GM12891 (cell line): Measurements from ENCODE around the gene SPNS3.

Experiments
- PAX5 ChIP-seq: IDR thresholded peaks from 2 replicates; pipeline ENCODE4 v1.6.1; 2011; ENCODE audit warnings: low read length, moderate library complexity, mild to moderate bottlenecking; ENCODE audit not compliant: insufficient read depth, severe bottlenecking
- POLR2A ChIP-seq: IDR thresholded peaks from 2 replicates; pipeline ENCODE4 v1.6.1; 2011; ENCODE audit warnings: low read depth, low read length, control low read depth
- POLR2AphosphoS5 ChIP-seq: IDR thresholded peaks from 2 replicates; pipeline ENCODE4 v1.6.1; 2011; ENCODE audit warnings: low read depth, low read length, control low read depth
- POU2F2 ChIP-seq: IDR thresholded peaks from 2 replicates; pipeline ENCODE4 v1.6.1; 2011; ENCODE audit warnings: low read depth, mild to moderate bottlenecking, control low read depth, low read length, moderate library complexity
- SPI1 ChIP-seq: IDR thresholded peaks from 2 replicates; pipeline ENCODE4 v1.6.1; 2011; ENCODE audit warnings: low read depth, low read length, control low read depth
- TAF1 ChIP-seq: IDR thresholded peaks from 2 replicates; pipeline ENCODE4 v1.6.1; 2011; ENCODE audit warnings: low read depth, low read length, control low read depth

DNA sequence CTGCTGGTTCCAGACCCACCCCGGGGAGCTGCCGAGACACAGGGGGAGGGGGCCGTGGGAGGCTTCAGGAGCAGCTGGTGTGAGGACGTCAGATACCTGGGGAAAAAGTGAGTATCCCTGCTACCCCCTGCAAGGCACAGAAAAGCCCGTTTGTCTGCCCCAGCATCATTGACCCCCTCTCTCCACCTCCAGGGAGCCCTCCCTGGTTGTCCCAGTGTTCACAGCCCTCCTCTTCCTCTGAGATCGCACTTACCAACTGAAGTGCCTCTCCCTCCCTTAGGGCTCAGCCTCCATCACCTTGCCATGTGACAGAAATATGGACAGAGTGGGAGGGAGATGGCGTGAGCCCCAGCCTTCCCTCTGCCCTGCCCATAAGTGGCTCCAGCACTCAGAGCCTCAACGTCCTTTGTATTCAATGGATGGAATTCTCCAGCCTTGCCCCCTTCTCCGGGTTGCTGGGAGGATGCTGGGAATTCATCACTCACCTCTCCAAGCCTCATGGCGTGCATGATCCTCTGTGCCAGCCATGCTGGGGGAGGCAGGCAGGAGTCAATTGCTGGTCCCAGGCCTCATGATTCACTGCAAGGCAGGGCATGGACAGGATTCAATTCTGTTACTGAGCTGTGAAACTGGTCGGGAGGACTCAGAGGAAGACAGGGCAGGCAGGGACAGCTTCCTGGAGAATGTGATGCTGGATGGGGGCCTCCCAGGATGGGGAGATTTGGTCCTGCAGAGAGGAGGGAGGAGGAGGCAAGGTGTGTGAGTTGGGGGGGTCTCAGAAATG lies 14.6 kb downstream of the SPNS3 start:
- TF ChIP-seq POLR2A (no peak), POLR2AphosphoS5 (no peak), TAF1 (no peak), PAX5 (no peak), POU2F2 (no peak), SPI1 (no peak)
